HG03159 (cell line): ENCODE data around the gene NCOA1.
"Not testable (repeated sequence)": the region's sequence is repeated elsewhere in the genome, so short reads cannot be mapped to it uniquely, and the experiment has no call there.

Source experiments
- ATAC-seq: cut with Tn5 transposase; IDR thresholded peaks from one replicate; pipeline ENCODE4 v1.9.1; 2021; ENCODE audit warnings: mild to moderate bottlenecking, moderate library complexity; ENCODE audit not compliant: unreplicated experiment

The NCOA1 gene

DNA sequence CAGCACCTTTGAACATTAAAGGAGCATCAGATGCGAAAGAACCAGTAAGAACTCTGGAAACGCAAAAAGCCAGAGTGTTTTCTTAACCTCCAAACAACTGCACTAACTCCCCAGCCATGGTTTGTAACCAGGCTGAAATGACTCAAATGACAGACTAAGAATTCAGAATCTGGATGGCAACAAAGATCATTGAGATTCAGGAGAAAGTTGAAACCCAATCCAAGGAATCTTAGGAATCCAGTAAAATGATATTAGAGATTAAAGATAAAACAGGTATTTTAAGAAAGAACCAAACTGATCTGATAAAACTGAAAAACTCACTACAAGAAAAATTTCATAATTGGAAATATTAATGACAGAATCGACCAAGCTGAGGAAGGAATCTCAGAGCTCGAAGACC lies 185.4 kb downstream of the NCOA1 start:
- no peak for ATAC-seq

DNA sequence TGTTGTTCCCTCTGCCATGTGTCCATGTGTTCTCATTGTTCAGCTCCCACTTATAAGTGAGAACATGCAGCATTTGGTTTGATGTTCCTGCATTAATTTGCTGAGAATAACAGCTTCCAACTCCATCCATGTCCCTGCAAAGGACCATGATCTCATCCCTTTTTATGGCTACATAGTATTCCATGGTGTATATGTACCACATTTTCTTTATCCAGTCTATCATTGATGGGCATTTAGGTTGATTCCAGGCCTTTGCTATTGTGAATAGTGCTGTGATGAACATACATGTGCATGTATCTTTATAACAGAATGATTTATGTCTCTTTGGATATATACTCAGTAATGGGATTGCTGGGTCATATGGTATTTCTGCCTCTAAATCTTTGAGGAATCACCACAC lies 187.0 kb downstream of the NCOA1 start:
- ATAC-seq: not testable (repeated sequence)

DNA sequence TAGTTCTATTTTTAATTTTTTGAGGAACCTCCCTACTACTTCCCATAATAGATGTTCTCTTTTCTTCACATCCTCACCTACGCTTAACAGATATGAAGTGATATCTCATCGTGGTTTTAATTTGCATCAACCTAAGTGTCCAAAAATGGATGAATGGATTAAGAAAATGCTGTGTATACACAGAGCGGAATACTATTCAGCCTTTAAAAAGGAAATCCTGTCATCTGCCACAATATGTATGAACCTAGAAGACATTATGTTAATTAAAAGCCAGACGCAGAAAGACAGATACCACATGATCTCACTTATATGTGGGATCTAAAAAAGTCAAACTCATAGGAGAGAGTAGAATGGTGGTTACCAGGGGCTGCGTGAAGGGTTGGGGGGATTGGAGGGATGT lies 189.1 kb downstream of the NCOA1 start:
- no peak for ATAC-seq

DNA sequence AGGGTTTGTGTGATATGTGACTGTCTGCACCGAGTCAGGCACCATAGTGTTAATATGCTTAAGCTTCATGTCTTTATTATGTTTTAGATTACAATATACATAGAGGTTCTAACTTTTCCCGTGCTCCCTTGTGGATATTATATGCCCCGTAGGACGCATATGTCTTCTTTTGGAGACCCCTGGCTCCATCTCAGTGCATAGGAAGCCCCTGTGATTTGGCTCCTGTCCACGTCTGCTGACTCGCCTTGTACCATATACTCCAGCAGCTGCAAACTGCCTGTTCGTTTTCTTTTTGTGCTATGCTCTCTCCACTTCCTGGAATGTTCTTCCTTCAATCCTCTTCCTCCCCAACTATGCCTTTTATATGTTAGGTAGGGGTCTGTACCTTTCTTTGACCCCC lies 191.2 kb downstream of the NCOA1 start:
- no peak for ATAC-seq

DNA sequence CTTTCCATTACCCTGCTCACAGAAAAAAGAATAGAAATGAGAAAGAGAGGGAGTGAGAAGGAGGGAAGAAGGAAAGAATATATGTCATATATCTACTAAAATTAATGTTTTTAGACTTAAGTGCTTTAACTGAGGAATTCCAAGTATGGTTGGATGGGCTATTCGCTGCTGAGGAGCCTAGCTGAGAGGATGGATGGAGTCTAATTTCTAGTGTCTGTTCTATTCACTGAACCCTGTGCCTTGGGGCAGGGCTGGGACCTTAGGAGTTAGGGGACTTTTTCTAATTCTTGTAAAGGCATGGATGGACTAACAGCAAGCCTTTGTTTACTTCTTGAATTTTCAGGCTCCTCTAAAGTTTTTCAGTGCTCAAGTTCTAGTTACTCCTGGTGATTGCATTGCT lies 192.4 kb downstream of the NCOA1 start:
- ATAC-seq: no peak

DNA sequence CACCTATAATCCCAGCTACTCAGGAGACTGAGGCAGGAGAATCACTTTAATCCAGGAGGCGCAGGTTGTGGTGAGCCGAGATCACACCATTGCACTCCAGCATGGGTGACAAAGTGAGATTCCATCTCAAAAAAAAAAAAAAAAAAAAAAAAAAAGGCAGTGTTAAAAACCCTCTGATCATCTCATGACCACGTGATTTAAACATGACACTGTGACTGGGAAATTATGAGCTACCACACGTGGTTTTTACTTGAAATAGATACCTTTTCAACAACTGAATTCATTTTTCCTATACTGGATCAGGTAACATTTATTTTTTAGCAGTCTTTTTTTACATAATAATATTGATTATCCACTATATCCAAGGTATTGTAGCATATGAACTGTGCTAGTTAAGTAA lies 199.5 kb downstream of the NCOA1 start:
- no peak for ATAC-seq

DNA sequence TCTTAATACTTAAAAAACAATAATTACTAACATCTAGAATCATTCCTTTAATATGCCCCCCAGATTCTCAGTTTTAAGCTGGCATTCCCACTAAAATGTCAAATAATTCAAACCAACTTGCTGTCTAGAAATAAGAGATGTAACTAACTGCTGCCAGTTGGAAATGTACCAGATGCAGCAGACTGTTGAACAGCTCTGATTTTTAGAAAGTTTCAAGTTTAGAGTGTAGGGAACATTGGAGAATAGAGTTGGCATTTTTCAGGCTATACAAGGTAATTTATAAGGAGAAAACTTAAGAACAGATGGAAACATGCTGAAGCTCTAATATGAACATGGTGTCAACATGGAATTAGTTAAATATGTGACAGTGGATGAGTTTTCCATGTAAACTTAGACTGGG lies 200.8 kb downstream of the NCOA1 start:
- no peak for ATAC-seq

DNA sequence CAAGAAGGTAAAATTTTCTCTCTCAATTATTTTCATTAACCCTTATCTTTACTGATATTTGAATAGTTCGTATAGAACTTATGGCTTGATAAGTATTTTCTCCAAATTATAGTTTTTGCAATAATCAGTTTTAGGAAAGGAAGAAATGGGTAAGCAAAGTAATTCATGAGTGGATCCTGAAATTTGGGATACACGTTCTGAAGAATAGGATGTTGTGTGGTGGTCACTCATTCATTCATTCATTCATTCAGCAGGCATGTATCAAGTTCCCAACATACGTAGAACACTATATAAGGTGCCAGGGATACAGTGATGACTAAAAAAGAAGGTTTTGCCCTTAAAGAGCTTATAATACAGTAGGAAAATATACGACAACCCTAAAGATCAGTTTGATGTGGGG lies 206.7 kb downstream of the NCOA1 start:
- ATAC-seq: no peak

DNA sequence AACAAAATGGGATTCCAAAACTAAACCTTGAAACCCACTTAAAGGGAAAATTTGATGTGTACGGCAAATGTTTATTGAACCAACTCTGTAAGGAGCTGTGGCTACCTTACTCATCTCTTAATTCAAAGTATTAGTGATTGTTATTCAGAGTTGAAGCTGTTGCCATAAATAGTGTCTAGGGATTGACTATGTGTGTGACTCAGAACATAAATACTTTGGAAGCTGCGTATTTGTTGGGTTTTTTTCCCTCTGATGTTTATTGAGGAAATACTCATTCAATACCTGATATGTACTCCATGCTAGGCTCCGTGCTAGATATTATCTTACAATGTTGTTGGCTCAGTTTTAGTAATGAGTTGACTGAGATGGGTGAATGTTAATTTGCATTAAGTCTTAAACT lies 211.7 kb downstream of the NCOA1 start:
- no peak for ATAC-seq

DNA sequence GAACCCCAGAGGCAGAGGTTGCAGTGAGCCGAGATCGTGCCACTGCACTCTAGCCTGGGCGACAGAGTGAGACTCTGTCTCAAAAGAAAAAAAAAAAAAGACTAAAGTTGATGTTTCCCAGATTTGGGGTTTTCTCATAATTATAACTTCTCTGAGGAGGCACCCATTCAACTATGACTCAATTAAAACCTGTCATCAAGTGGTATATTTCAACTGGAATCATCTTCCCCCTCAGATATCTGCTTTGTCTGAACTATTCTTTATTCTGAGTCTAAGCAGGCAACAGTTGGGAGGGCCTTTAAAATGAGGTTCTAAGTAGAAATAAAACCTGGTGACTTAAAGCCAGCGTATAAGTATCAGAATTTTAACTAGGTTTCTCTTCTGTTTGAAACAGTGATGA lies 213.6 kb downstream of the NCOA1 start:
- ATAC-seq: no peak

DNA sequence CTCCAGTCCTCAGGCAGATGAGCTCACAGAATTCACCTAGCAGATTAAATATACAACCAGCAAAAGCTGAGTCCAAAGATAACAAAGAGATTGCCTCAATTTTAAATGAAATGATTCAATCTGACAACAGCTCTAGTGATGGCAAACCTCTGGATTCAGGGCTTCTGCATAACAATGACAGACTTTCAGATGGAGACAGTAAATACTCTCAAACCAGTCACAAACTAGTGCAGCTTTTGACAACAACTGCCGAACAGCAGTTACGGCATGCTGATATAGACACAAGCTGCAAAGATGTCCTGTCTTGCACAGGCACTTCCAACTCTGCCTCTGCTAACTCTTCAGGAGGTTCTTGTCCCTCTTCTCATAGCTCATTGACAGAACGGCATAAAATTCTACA lies 216.1 kb downstream of the NCOA1 start:
- ATAC-seq: no peak

DNA sequence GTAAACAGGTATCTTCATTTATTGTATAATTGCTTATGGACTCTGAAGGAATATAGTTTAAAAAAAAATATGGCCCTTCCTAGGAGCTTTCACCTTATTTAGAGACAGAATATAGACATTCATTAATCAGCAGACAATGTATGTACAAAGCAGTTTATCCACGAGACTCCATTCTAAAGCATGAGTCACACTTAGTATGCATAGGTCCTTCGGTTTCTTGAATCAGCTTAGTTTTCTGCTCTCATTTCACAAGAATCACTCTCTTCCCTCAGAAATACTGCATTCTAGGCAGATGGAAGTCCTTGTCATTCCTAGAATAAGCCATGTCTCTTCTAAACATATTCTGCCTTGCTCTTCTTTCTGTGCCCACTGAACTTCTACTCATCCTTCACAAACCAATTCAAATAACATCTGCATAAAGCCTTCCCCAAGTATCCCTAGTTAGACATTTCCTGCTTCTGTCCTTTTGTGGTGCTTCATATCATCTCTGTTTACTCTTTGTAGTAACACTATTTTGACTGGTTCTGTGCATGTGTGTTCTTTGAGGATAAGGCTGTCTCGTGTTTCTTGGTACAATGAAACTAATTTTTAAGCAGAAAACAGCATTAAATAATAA lies 217.6 kb downstream of the NCOA1 start:
- ATAC-seq: no peak

DNA sequence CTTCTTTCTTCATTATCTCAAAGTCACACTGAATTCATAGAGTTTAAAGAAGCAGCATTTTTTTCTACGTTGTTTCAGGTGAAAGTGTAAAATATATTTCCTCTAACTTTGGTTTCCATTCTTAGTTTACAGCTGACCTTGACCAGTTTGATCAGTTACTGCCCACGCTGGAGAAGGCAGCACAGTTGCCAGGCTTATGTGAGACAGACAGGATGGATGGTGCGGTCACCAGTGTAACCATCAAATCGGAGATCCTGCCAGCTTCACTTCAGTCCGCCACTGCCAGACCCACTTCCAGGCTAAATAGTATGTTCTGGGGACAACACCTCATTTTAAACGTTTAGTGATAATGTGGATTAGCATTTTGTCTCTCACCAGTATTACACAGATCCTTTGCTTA lies 219.8 kb downstream of the NCOA1 start:
- ATAC-seq: no peak

DNA sequence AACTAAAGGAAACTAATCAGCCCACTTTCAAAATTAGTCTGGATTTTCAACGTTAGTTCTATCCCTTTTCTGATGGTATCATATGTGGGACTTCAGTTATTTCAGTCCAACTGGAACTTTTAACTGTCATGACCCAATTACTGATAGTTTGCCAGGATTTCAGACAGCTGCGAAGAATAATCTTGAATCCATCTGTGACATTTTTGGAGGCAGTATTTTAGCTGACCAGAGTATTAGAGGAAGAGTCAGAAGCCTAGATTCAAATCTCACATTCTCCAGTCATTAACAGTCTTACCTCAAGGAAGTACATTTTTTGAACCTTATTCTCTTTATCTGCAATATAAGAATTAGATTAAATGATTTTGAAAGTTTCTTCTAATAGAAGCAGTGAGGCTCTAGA lies 220.8 kb downstream of the NCOA1 start:
- no peak for ATAC-seq

DNA sequence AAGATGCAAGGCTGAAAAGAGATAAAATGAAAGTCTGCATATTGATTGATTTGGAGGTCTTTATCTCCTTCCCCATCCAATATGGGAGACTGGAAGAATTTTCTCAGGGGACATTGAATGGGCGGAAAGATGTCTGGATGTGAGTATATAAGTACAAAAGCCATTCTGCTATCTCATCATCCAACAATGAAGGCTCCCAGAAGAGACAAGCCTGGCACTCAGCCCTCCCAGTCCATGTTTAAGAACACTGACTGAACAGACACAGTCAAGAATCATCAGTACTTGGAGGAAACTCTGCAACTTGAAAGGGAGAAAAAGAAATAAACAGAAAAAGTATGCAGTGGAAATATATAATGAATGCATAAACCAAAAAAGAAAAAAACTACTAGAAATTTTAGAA lies 221.2 kb downstream of the NCOA1 start:
- ATAC-seq: no peak

DNA sequence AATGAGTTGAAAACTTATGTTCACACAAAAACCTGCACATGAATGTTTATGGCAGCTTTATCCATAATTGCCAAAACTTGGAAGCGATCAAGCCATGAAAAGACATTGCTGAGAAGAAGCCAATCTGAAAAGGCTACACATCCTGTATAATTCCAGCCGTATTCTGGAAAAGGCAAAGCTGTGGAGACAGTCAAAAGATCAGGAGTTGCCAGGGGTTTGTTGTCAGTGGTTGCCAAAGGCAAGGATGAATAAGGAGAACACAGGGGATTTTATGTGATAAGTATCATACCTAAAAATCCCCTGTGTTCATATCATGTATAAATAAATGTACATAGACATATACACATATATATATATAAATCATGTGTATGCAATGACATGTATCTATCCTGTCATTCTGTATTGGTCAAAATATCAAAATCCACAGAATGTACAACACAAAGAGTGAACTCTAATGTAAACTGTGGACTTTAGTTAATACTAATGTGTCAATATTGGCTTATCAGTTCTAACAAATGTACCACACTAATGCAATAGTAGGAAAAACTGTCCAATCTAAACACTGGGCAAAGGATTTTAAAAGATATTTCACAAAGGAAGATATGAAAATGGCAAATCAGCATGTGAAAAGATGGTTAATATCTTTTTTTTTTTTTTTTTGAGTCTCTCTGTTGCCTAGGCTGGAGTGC lies 226.4 kb downstream of the NCOA1 start:
- no peak for ATAC-seq

DNA sequence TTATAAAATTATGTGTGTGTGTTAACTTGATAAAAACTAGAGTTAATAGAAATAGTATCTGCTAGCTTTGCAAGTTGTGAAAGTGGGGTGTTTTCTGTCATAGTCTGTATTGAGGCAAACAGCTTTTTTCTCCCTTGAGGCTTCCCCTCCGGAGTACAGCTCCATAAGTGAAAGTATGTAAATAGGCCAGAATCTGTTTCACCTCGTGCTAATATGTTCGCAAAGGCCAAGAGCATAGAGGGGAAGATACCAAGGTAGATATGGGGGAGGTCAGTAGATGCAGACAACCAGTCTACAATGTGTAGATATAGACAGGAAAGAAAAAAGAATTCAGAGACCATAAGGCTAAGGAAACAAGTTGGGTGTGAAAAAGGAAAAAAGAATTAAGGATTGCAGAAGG lies 229.3 kb downstream of the NCOA1 start:
- ATAC-seq: peak; percentile 81

DNA sequence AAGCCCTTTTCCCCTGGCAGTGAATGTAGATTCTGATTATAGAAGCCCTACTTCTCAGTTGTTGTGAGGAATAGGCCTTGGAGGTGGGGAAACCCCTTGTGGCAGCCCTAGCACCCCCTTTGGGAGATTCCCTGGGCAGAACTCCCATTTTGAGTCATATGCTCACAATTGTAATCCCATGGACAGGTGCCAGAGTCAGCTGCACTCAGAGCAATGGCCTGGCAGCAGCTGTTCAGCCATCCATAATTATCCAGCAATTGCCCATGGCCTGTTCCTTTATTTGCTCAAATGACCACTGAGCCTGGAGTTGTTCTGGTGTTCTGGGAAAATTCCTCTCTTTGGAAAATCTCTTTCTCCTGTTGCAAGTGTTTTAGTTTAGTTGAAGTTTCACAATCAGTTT lies 230.4 kb downstream of the NCOA1 start:
- no peak for ATAC-seq

DNA sequence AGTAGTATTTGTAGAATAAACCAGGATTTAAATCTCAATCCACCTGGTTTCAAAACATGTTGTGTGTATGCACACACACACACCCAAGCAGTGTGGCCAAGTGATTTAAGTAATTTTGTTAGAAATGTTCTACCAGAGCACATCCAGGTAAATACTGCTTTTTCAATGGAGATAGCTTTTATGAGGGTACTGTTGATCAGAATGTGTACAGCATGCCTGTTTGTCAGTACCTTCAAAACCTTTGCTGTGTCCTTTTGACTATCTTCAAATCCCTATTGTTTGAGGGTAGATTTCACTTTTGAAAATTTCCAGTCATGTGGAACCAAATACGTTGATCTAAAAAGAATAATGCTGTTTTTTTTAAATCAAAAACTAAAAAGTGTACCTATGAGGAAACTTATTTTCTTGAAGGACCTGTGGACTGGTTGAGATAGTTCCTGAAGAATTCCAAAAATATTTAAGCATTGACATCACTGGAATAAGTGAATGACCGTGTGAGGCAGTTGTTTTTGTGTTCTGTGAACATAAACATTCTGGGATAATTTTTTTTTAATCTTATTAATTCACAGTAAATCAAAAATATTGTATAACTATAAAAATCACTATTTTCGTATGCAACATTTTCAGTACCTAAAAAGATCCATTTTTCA lies 231.2 kb downstream of the NCOA1 start:
- ATAC-seq: no peak

DNA sequence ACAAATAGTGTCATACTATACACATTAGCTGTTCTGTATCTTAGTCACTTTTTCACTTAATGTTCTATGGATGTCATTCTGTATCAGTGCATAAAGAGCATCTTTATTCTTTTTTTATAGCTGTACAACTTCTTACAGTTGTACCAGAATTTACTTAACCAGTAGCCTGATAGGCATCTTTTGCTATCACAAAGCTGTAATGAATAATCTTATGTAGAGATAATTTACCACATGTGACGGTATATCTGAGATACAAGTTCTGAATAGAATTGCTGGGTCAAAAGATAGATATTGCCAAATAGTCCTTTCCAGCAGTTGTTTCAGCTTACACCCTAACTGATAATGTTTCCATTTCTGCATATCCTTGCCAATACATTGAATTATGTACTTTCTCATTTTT lies 232.1 kb downstream of the NCOA1 start:
- no peak for ATAC-seq

DNA sequence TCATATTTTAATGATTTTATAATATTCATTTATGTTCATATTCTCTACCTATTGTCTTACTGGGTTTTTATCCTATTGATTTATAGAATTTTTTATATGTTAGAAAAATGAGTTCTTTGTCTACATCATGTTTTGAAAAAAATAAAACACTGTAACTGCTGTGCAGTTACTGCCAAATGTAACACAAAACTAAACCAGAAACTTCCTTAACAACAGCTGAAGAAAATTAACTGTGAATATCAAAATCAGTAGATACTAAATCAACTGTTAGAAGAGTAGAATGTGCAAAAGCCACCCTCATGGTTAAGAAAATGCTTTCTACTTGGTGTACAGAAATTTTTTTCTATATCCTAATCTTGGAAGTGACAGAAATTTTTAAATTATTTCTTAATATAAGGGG lies 232.6 kb downstream of the NCOA1 start:
- ATAC-seq: no peak

DNA sequence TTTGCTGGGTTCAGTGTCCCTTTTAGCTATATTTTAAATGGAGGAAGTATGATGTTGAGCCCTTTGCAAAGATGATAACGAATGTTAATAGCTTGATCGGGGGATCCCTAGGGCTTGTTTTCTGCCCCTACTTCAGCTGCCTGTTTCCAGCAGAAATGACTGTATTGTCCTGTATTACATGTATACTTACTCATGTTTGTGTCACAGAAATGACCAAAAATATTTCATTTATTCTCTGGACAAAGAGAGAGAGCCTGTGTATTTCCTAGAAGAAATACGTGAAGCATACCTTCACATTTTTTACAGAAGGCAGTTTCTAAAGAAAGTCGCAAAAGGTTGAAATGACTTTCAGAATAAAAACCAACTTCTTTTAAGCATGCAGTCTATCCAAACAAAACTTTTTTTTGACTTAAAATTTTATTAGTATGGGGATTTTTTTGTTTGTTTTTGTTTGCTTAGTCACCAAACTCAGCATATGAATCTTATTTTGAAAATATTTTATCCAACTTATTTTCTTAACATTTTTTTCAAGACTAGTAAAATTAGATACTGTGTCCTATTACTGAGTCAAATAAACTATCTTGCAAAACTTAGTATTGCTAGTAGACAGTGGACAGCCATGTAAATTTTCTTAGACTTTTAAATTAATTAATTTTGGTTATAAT lies 233.2 kb downstream of the NCOA1 start:
- no peak for ATAC-seq
